ENCODE data around the gene C1QB. TPM values are rescaled to one million over a fixed set of nuclear protein-coding genes. Genes with fewer than 3 reads are reported as not detected.
A peak's percentile ranks its signal among the peaks of the same experiment; 100 is the strongest.

C1QB gene
- total RNA-seq, 2 experiments from 2014 or later: not detected

DNA sequence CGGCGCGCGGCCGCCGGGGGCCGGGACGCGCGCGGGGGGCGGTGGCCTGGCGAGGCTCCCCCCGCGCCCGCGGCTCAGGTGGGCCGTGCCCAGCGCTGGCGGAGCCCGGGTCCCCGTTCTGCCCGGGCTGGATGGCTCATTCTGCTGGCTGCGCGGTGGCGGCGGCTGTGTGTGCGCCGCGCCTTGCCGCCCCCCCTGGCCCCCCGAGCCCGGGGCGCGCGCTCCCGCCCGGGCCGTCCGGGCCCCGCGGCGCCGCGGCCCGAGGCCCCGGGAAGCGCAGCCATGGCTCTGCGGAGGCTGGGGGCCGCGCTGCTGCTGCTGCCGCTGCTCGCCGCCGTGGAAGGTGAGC lies 57.6 kb downstream of the C1QB start, which contains the start of gene EPHB2:
Gene EPHB2 (plus strand): TSS at position 139 of the 349 bp plus-strand sequence. CDS start 144 bp downstream, at position 283.
- TF ChIP-seq EZH2phosphoT487 (IDR thresholded peaks at IDR 0.05; ENCODE audit: borderline replicate concordance, low read depth, low read length): no peak
- TF ChIP-seq, protein P1, sequence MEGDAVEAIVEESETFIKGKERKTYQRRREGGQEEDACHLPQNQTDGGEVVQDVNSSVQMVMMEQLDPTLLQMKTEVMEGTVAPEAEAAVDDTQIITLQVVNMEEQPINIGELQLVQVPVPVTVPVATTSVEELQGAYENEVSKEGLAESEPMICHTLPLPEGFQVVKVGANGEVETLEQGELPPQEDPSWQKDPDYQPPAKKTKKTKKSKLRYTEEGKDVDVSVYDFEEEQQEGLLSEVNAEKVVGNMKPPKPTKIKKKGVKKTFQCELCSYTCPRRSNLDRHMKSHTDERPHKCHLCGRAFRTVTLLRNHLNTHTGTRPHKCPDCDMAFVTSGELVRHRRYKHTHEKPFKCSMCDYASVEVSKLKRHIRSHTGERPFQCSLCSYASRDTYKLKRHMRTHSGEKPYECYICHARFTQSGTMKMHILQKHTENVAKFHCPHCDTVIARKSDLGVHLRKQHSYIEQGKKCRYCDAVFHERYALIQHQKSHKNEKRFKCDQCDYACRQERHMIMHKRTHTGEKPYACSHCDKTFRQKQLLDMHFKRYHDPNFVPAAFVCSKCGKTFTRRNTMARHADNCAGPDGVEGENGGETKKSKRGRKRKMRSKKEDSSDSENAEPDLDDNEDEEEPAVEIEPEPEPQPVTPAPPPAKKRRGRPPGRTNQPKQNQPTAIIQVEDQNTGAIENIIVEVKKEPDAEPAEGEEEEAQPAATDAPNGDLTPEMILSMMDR (conservative IDR thresholded peaks at IDR 0.05; ENCODE audit: low read length): no peak
- no peaks in the 10 kb centered on the region for H3K79me2 ChIP-seq (ENCODE audit: insufficient read depth, low read depth, low read length)
- H3K4me3 ChIP-seq (ENCODE audit: low read depth, low read length, poor library complexity, severe bottlenecking): peak within 1 kb of the TSS; percentile 60
- BruUV-seq (replicated peaks): no TSS peak
- no peaks in the 10 kb centered on the region for H3K9me3 ChIP-seq (ENCODE audit: low read length)
- peak; percentile 62 for DNase-seq (ENCODE audit: low spot score)
- H3K36me3 ChIP-seq (ENCODE audit: insufficient read depth, low read length): no peaks in the 10 kb centered on the region
- ChIA-PET CTCF (ENCODE audit: unreplicated experiment) (no interaction called here), POLR2A (no interaction called here)
- no peak within 1 kb of the TSS for H3K27ac ChIP-seq (ENCODE audit: low read depth, low read length, poor library complexity, severe bottlenecking)
- H3K9me2 ChIP-seq (ENCODE audit: insufficient read depth, low read length): no peaks in the 10 kb centered on the region
- no peaks in the 10 kb centered on the region for H4K20me1 ChIP-seq (ENCODE audit: insufficient read depth, low read length)
- peak within 1 kb of the TSS; percentile 80 for H3K4me2 ChIP-seq (ENCODE audit: low read length)
- H2AFZ ChIP-seq (ENCODE audit: low read length): no peak within 1 kb of the TSS
- intact Hi-C loops (cut with micrococcal nuclease; ENCODE audit: unreplicated experiment): no loop called here
- H3K4me1 ChIP-seq (ENCODE audit: insufficient read depth, low read length, poor library complexity, severe bottlenecking): no peaks in the 10 kb centered on the region

DNA sequence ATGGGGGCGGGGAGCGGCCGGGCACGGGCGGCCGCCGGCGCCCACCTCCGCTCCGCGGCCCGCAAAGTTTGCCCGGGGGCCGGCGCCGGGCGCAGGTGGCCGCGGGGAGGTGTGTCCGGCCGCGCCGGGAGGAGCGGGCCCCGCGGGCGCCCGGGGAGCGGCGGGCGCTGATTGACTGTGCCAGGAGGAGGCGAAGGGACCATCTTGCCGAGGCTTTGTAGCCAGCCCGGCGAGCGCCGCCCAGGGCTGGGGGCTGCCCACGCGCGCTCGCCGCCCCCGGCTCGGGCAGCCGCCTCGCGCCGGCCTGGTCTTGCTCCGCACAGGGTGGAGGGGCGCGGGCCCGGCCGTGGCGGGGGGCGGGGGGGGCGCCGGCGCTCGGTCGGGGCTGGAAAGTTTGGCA lies 58.0 kb downstream of the C1QB start:
- intact Hi-C loops (cut with micrococcal nuclease; ENCODE audit: unreplicated experiment): no loop called here
- POLR2A ChIA-PET: no interaction called here
- Histone ChIP-seq H3K27ac (ENCODE audit: low read depth, low read length, poor library complexity, severe bottlenecking) (no peak overlapping the region), H3K4me2 (ENCODE audit: low read length) (no peak overlapping the region), H3K36me3 (ENCODE audit: insufficient read depth, low read length) (no peaks in the 10 kb centered on the region), H2AFZ (ENCODE audit: low read length) (no peak overlapping the region), H3K9me2 (ENCODE audit: insufficient read depth, low read length) (no peaks in the 10 kb centered on the region), H3K4me3 (ENCODE audit: low read depth, low read length, poor library complexity, severe bottlenecking) (no peak overlapping the region), H3K4me1 (ENCODE audit: insufficient read depth, low read length, poor library complexity, severe bottlenecking) (no peaks in the 10 kb centered on the region), H4K20me1 (ENCODE audit: insufficient read depth, low read length) (no peaks in the 10 kb centered on the region), H3K79me2 (ENCODE audit: insufficient read depth, low read depth, low read length) (no peaks in the 10 kb centered on the region), H3K9me3 (ENCODE audit: low read length) (no peaks in the 10 kb centered on the region)
- CTCF ChIA-PET (ENCODE audit: unreplicated experiment): no interaction called here
- no peak for DNase-seq (ENCODE audit: low spot score)
- BruUV-seq (replicated peaks): no TSS peak
- TF ChIP-seq, protein P1 (conservative IDR thresholded peaks at IDR 0.05; ENCODE audit: low read length): no peak
- TF ChIP-seq EZH2phosphoT487 (IDR thresholded peaks at IDR 0.05; ENCODE audit: borderline replicate concordance, low read depth, low read length): no peak

Small RNA genes within 50 kb of the gene (microRNA-seq; reads per million reads assigned to microRNA genes)
- not detected for gene MIR6127 (ENCODE audit: borderline replicate concordance)

Small RNA genes within 50 kb of the gene (small RNA-seq; reads per million reads assigned to genes)
- gene MIR6127: not detected

Other genes with a start within 250 kb of the C1QB start
- 15.6 and 16.6 TPM in 2 replicates for gene ZBTB40, start 201.4 kb upstream of the C1QB start, total RNA-seq (2014; rRNA removed; shearing (Covaris generic))
- gene ZBTB40, start 201.4 kb upstream of the C1QB start, total RNA-seq (2022): 15.6 and 17.3 TPM in 2 replicates
- gene EPHA8, start 89.7 kb upstream of the C1QB start, total RNA-seq (2014; rRNA removed; shearing (Covaris generic)): not detected in 2 replicates
- gene EPHA8, start 89.7 kb upstream of the C1QB start, total RNA-seq (2022): not detected in 2 replicates
- not detected in 2 replicates for gene C1QA, start 16.6 kb upstream of the C1QB start, total RNA-seq (2014; rRNA removed; shearing (Covaris generic))
- not detected in 2 replicates for gene C1QA, start 16.6 kb upstream of the C1QB start, total RNA-seq (2022)
- not detected in 2 replicates for gene C1QC, start 9.6 kb upstream of the C1QB start, total RNA-seq (2014; rRNA removed; shearing (Covaris generic))
- gene C1QC, start 9.6 kb upstream of the C1QB start, total RNA-seq (2022): not detected in 2 replicates
- gene EPHB2, start 57.6 kb downstream of the C1QB start, total RNA-seq (2014; rRNA removed; shearing (Covaris generic)): 0.62 TPM in 1 of 2 replicates, not detected in the other
- 0.53 and 0.59 TPM in 2 replicates for gene EPHB2, start 57.6 kb downstream of the C1QB start, total RNA-seq (2022)

Data from OCI-LY7 (cell line).